Measurements from ENCODE around the gene MGLL. TPM values are rescaled to one million over a fixed set of nuclear protein-coding genes. Genes with fewer than 3 reads are reported as not detected.

MGLL gene
- total RNA-seq, 2 experiments from 2014 or later, result 0.28 to 0.38 TPM

GRCh38 chr3:127671523-127672428, 150.5 kb downstream of the MGLL start:
- Histone ChIP-seq H3K9me3 (ENCODE audit: control insufficient read depth in 1 of 2, insufficient read depth in 1 of 2, low read length in 2 of 2) (no peaks in the 10 kb centered on the region), H3K27me3 (ENCODE audit: control insufficient read depth in 1 of 2, insufficient read depth in 2 of 2, low read length in 2 of 2) (no peaks in the 10 kb centered on the region), H3K4me3 (ENCODE audit: low read length) (peak overlapping the region; percentile 73), H3K4me1 (ENCODE audit: insufficient read depth, low read length) (peaks cover 32% of the 10 kb centered on the region), H3K36me3 (ENCODE audit: insufficient read depth, low read length) (peaks cover 7% of the 10 kb centered on the region), H3K27ac (ENCODE audit: low read depth in 1 of 2, low read length in 2 of 2) (peak overlapping the region; percentile 64 to 79)
- no peak for TF ChIP-seq CTCF (IDR thresholded peaks at IDR 0.05)
- peaks cover 22% of the 10 kb centered on the region for H3K36me3 Mint-ChIP-seq (ENCODE audit: low read depth)
- H3K27ac Mint-ChIP-seq, result peak overlapping the region; percentile 98
- ChIA-PET POLR2A (interaction anchor here (0.7 to 3.2 kb wide), 11 partner anchors 12 to 1645 kb away, joined by 3 to 23 read pairs (median 5); partner anchors contain the start of genes MCM2, SLC41A3 and TPRA1), CTCF (interaction anchor here (0.9 to 1.0 kb wide), 2 partner anchors 19 to 22 kb away, joined by 3 read pairs; no protein-coding TSS in a partner anchor)
- peak overlapping the region; percentile 97 for H3K4me3 Mint-ChIP-seq
- DNase-seq (peak in 11 of 14 experiments; percentile 13 to 66 (median 25)), ATAC-seq (ENCODE audit: poor library complexity) (peak; percentile 16)
- H3K27me3 Mint-ChIP-seq, result no peaks in the 10 kb centered on the region
- intact Hi-C loops (cut with DNase I, micrococcal nuclease), result loop anchor here (2.0 to 10.0 kb wide), 16 partner anchors 43 to 1754 kb away; partner anchors contain the start of genes TPRA1 (in 2 of the 2), EEFSEC (in 1 of the 2), KLF15 (in 1 of the 2) and MCM2 (in 1 of the 2)
- no peaks in the 10 kb centered on the region for H3K9me3 Mint-ChIP-seq
- peaks cover 40% of the 10 kb centered on the region for H3K4me1 Mint-ChIP-seq (ENCODE audit: low read depth)

- Mint-ChIP-seq H3K36me3 (ENCODE audit: low read depth) (peaks cover 18% of the 10 kb centered on the region), H3K27ac (peak overlapping the region; percentile 98), H3K4me3 (peak overlapping the region; percentile 97), H3K4me1 (ENCODE audit: low read depth) (peaks cover 35% of the 10 kb centered on the region), H3K9me3 (no peaks in the 10 kb centered on the region), H3K27me3 (no peaks in the 10 kb centered on the region)
- Histone ChIP-seq H3K36me3 (ENCODE audit: insufficient read depth, low read length) (no peaks in the 10 kb centered on the region), H3K4me1 (ENCODE audit: insufficient read depth, low read length) (peaks cover 32% of the 10 kb centered on the region), H3K27me3 (ENCODE audit: control insufficient read depth in 1 of 2, insufficient read depth in 2 of 2, low read length in 2 of 2) (no peaks in the 10 kb centered on the region), H3K4me3 (ENCODE audit: low read length) (no peak overlapping the region), H3K27ac (ENCODE audit: low read depth in 1 of 2, low read length in 2 of 2) (no peak overlapping the region), H3K9me3 (ENCODE audit: control insufficient read depth in 1 of 2, insufficient read depth in 1 of 2, low read length in 2 of 2) (no peaks in the 10 kb centered on the region)
- ATAC-seq (ENCODE audit: poor library complexity), result no peak
- no peak for DNase-seq
- intact Hi-C loops (cut with DNase I, micrococcal nuclease), result loop anchor here (5.0 to 10.0 kb wide), 13 partner anchors 79 to 1754 kb away; partner anchors contain the start of genes EEFSEC (in 1 of the 2), KLF15 (in 1 of the 2), PLXNA1 (in 1 of the 2) and RAB7A (in 1 of the 2)
- ChIA-PET CTCF (interaction anchor here (1.0 kb wide), 1 partner anchor 23 kb away, joined by 3 read pairs; no protein-coding TSS in a partner anchor), POLR2A (interaction anchor here (2.8 kb wide), 1 partner anchor 73 kb away, joined by 23 read pairs; the partner anchor contains the start of gene MCM2)
- no peak for TF ChIP-seq CTCF (IDR thresholded peaks at IDR 0.05)
These were observed 151.4 kb downstream of the MGLL start for GRCh38 chr3:127670761-127671522.

GRCh38 chr3:127670229-127670559, 152.1 kb downstream of the MGLL start:
- Mint-ChIP-seq H3K27ac (peak overlapping the region; percentile 98), H3K9me3 (no peaks in the 10 kb centered on the region), H3K27me3 (no peaks in the 10 kb centered on the region), H3K4me3 (peak overlapping the region; percentile 89), H3K36me3 (ENCODE audit: low read depth) (peaks cover 17% of the 10 kb centered on the region), H3K4me1 (ENCODE audit: low read depth) (peaks cover 30% of the 10 kb centered on the region)
- Histone ChIP-seq H3K36me3 (ENCODE audit: insufficient read depth, low read length) (no peaks in the 10 kb centered on the region), H3K27me3 (ENCODE audit: control insufficient read depth in 1 of 2, insufficient read depth in 2 of 2, low read length in 2 of 2) (no peaks in the 10 kb centered on the region), H3K4me3 (ENCODE audit: low read length) (no peak overlapping the region), H3K9me3 (ENCODE audit: control insufficient read depth in 1 of 2, insufficient read depth in 1 of 2, low read length in 2 of 2) (no peaks in the 10 kb centered on the region), H3K4me1 (ENCODE audit: insufficient read depth, low read length) (peaks cover 32% of the 10 kb centered on the region), H3K27ac (ENCODE audit: low read depth in 1 of 2, low read length in 2 of 2) (no peak overlapping the region)
- no peak for DNase-seq
- TF ChIP-seq CTCF (IDR thresholded peaks at IDR 0.05), result no peak
- POLR2A ChIA-PET, result no interaction called here
- CTCF ChIA-PET, result no interaction called here
- ATAC-seq (ENCODE audit: poor library complexity), result no peak
- intact Hi-C loops (cut with DNase I, micrococcal nuclease), result loop anchor here (5.0 to 10.0 kb wide), 13 partner anchors 78 to 1753 kb away; partner anchors contain the start of genes EEFSEC (in 1 of the 2), KLF15 (in 1 of the 2), PLXNA1 (in 1 of the 2) and RAB7A (in 1 of the 2)

All from CD4-positive, alpha-beta T cell (primary cell).